Cardiac muscle cell (in vitro differentiated cells and primary cell): ENCODE results near the gene OR1J1. TPM values are rescaled to one million over a fixed set of nuclear protein-coding genes. Genes with fewer than 3 reads are reported as not detected.

Source experiments
- DNase-seq, 2 donors: peaks; one replicate each; pipeline versions ENCODE4 v3.0.0 to v3.0.0-alpha.2; 2010 to 2017; ENCODE audit warnings: low read depth in 1 of 2, low spot score in 1 of 2
- H3K27ac ChIP-seq: fragments of 200-600 bp; sonication (generic); 2 replicates; pipeline ENCODE4 v1.5.1; 2016
- H3K27me3 ChIP-seq: fragments of 200-600 bp; sonication (generic); 2 replicates; pipeline ENCODE4 v1.6.0; 2016; ENCODE audit warnings: control low read depth
- H3K36me3 ChIP-seq: fragments of 200-600 bp; sonication (generic); 2 replicates; pipeline ENCODE4 v1.5.1; 2016; ENCODE audit warnings: control low read depth
- H3K4me1 ChIP-seq: fragments of 200-600 bp; sonication (generic); 2 replicates; pipeline ENCODE4 v1.8.1; 2017; ENCODE audit warnings: low read depth, mild to moderate bottlenecking, mixed run types
- H3K4me3 ChIP-seq: fragments of 200-600 bp; sonication (generic); 2 replicates; pipeline ENCODE4 v1.5.1; 2016; ENCODE audit warnings: mild to moderate bottlenecking
- H3K9me3 ChIP-seq: fragments of 200-600 bp; sonication (generic); 2 replicates; pipeline ENCODE4 v1.5.1; 2017; ENCODE audit warnings: low read depth, mild to moderate bottlenecking, control low read depth
- polyA plus RNA-seq: library from polyadenylated mRNA; unstranded; fragments of >200 nt; fragmentation: Nextera tagmentation; extraction: Ambion mirVana; gene quantifications from 2 replicates; pipeline ENCODE4 v1.2.1, GENCODE V29; 2016
- total RNA-seq: library from RNA; depleted of rRNA; stranded (reverse); fragments of >200 nt; gene quantifications from 2 replicates; pipeline ENCODE4 v1.2.3, GENCODE V29; 2016
- TF ChIP-seq, protein P1 (sequence below): IDR thresholded peaks from 2 replicates; pipeline ENCODE4 v1.5.1; 2012; ENCODE audit warnings: low read depth, mild to moderate bottlenecking, low read length

Gene OR1J1, protein sequence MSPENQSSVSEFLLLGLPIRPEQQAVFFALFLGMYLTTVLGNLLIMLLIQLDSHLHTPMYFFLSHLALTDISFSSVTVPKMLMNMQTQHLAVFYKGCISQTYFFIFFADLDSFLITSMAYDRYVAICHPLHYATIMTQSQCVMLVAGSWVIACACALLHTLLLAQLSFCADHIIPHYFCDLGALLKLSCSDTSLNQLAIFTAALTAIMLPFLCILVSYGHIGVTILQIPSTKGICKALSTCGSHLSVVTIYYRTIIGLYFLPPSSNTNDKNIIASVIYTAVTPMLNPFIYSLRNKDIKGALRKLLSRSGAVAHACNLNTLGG
- total RNA-seq, result not detected in 2 replicates
- not detected in 2 replicates for polyA plus RNA-seq

- Histone ChIP-seq H3K27me3 (no peaks in the 10 kb centered on the region), H3K27ac (no peak within 1 kb of the TSS), H3K4me3 (no peak within 1 kb of the TSS), H3K9me3 (peaks cover 3% of the 10 kb centered on the region), H3K4me1 (no peaks in the 10 kb centered on the region), H3K36me3 (no peaks in the 10 kb centered on the region)
- TF ChIP-seq, protein P1, sequence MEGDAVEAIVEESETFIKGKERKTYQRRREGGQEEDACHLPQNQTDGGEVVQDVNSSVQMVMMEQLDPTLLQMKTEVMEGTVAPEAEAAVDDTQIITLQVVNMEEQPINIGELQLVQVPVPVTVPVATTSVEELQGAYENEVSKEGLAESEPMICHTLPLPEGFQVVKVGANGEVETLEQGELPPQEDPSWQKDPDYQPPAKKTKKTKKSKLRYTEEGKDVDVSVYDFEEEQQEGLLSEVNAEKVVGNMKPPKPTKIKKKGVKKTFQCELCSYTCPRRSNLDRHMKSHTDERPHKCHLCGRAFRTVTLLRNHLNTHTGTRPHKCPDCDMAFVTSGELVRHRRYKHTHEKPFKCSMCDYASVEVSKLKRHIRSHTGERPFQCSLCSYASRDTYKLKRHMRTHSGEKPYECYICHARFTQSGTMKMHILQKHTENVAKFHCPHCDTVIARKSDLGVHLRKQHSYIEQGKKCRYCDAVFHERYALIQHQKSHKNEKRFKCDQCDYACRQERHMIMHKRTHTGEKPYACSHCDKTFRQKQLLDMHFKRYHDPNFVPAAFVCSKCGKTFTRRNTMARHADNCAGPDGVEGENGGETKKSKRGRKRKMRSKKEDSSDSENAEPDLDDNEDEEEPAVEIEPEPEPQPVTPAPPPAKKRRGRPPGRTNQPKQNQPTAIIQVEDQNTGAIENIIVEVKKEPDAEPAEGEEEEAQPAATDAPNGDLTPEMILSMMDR, result no peak
- DNase-seq, result no peak
Measured at GRCh38 chr9:122477826-122478225, at the start of gene OR1J1. OR1J1 (minus strand) TSS chr9:122477926; CDS start chr9:122477926, 0 bp downstream.

GRCh38 chr9:122527193-122527592 lies 49.5 kb upstream of the OR1J1 start, which contains the start of gene OR1N1:
OR1N1 (minus strand) TSS chr9:122527293; CDS start chr9:122527293, 0 bp downstream.
- no peaks in the 10 kb centered on the region for H3K36me3 ChIP-seq
- no peak for DNase-seq
- H3K4me1 ChIP-seq, result no peaks in the 10 kb centered on the region
- H3K9me3 ChIP-seq, result no peaks in the 10 kb centered on the region
- no peaks in the 10 kb centered on the region for H3K27me3 ChIP-seq
- H3K27ac ChIP-seq, result no peak within 1 kb of the TSS
- TF ChIP-seq, protein P1, result no peak
- no peak within 1 kb of the TSS for H3K4me3 ChIP-seq

- no peak for DNase-seq
- TF ChIP-seq, protein P1, result no peak
- no peak overlapping the region for H3K4me3 ChIP-seq
- H3K27ac ChIP-seq, result no peak overlapping the region
- H3K36me3 ChIP-seq, result no peaks in the 10 kb centered on the region
- H3K9me3 ChIP-seq, result no peaks in the 10 kb centered on the region
- no peaks in the 10 kb centered on the region for H3K27me3 ChIP-seq
- no peaks in the 10 kb centered on the region for H3K4me1 ChIP-seq
Measured at GRCh38 chr9:122526602-122527001, 48.9 kb upstream of the OR1J1 start.

- Histone ChIP-seq H3K36me3 (no peaks in the 10 kb centered on the region), H3K27ac (no peak overlapping the region), H3K9me3 (no peaks in the 10 kb centered on the region), H3K4me3 (no peak overlapping the region), H3K27me3 (no peaks in the 10 kb centered on the region), H3K4me1 (no peaks in the 10 kb centered on the region)
- TF ChIP-seq, protein P1, result no peak
- DNase-seq, result no peak
Measured at GRCh38 chr9:122519376-122519775, 41.6 kb upstream of the OR1J1 start.

DNA sequence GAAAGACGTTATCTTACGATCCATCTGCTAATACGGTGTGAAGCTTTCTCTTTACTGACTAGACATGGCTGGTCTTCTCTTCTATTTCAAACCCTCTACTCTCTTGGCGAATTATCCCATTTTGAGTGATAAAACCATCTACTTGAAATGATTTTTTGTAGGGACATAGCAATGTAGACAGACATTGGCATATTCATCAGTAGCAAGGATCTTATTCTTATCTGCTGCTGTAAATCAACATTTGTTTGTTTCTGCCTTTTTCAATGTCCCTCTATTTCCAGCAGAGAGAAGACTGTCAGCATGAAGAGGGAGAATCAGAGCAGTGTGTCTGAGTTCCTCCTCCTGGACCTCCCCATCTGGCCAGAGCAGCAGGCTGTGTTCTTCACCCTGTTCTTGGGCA lies 41.1 kb upstream of the OR1J1 start, which contains the start of gene OR1J4:
Gene OR1J4 (plus strand): TSS at position 301 of the 400 bp plus-strand sequence. CDS start 0 bp downstream, at position 301.
- no peak for DNase-seq
- no peaks in the 10 kb centered on the region for H3K4me1 ChIP-seq
- no peaks in the 10 kb centered on the region for H3K9me3 ChIP-seq
- H3K27ac ChIP-seq, result no peak within 1 kb of the TSS
- no peaks in the 10 kb centered on the region for H3K36me3 ChIP-seq
- H3K4me3 ChIP-seq, result no peak within 1 kb of the TSS
- TF ChIP-seq, protein P1, result no peak
- H3K27me3 ChIP-seq, result no peaks in the 10 kb centered on the region
